ENCODE results near the gene ZBTB18.

ZBTB18 gene

GRCh38 chr1:244099258-244099930, 48.3 kb downstream of the ZBTB18 start:
- no peak overlapping the region for H3K4me3 ChIP-seq (ENCODE audit: low read depth, low read length)
- DNase-seq (ENCODE audit: low read depth) = no peak
- no peak for TF ChIP-seq CTCF (IDR thresholded peaks at IDR 0.05; ENCODE audit: low read depth, low read length, missing control alignments)

GRCh38 chr1:244100276-244100675, 49.2 kb downstream of the ZBTB18 start:
- no peak overlapping the region for H3K4me3 ChIP-seq (ENCODE audit: low read depth, low read length)
- TF ChIP-seq CTCF (IDR thresholded peaks at IDR 0.05; ENCODE audit: low read depth, low read length, missing control alignments) = no peak
- DNase-seq (ENCODE audit: low read depth) = no peak

GRCh38 chr1:244100704-244101453, 49.8 kb downstream of the ZBTB18 start:
- no peak overlapping the region for H3K4me3 ChIP-seq (ENCODE audit: low read depth, low read length)
- TF ChIP-seq CTCF (IDR thresholded peaks at IDR 0.05; ENCODE audit: low read depth, low read length, missing control alignments) = no peak
- no peak for DNase-seq (ENCODE audit: low read depth)

GRCh38 chr1:244102046-244102445, 51.0 kb downstream of the ZBTB18 start:
- no peak overlapping the region for H3K4me3 ChIP-seq (ENCODE audit: low read depth, low read length)
- DNase-seq (ENCODE audit: low read depth) = no peak
- TF ChIP-seq CTCF (IDR thresholded peaks at IDR 0.05; ENCODE audit: low read depth, low read length, missing control alignments) = no peak

DNA sequence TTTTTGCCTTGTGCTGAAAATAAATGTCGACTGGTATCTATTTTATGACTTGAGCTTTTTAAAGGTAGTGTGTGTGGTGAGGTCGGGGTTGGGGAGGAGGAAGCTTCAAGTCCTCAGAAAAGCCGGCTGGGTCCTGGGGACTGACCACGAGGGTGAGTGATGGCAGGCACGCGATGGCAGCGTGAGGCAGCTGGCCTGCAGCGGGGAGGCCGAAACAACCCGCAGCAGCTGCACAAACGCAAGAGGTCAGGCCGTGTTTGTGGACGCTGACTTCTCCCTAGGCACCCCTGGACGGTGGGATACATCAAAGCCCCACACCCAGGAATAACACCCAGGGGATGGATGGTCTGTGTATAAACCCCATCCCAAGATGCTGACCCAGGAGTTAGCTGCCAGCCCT, 51.4 kb downstream of the ZBTB18 start:
- DNase-seq (ENCODE audit: low read depth) = no peak
- no peak overlapping the region for H3K4me3 ChIP-seq (ENCODE audit: low read depth, low read length)
- TF ChIP-seq CTCF (IDR thresholded peaks at IDR 0.05; ENCODE audit: low read depth, low read length, missing control alignments) = no peak

DNA sequence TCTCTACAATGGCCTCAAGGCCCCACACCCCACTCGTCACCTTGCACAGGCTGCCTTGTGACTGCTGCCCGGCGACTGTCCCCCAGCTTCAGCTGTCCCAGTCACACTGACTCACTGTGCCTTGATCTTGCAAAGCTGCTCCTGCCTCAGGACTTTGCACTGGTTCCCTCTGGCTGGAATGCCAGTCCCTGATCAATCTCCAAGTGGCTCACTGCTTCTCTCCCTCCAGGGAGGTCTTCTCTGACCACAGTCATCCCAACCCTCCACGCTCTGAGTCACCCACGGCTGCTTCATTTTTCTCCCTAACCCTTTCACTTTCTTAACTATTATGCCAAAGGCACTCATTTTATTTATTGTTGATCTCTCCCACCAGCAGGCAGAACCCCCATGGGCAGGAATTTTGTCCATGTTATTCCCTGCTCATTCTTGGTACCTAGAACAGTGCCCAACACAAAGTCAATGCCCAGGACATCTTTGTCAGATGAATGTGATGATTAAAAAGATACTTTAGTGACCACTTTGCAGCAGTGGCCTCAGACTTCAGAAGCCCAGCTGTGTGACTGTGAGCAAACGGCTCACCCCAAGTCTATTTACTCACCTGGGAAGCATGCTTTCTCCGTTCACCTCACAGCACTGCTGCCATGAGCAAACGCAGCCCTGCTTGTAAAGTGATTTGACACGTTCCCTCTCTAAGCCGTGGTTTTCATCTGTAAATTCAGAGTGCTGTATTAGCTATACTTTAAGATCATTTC, 53.4 kb downstream of the ZBTB18 start:
- H3K4me3 ChIP-seq (ENCODE audit: low read depth, low read length) = no peak overlapping the region
- no peak for TF ChIP-seq CTCF (IDR thresholded peaks at IDR 0.05; ENCODE audit: low read depth, low read length, missing control alignments)
- DNase-seq (ENCODE audit: low read depth) = no peak
